ENCODE data around the gene ANXA7. TPM values are rescaled to one million over a fixed set of nuclear protein-coding genes. Genes with fewer than 3 reads are reported as not detected.

ANXA7 gene
- total RNA-seq, 2 donors from 2014 or later, result 22.7 to 46.2 TPM

Small RNA genes lying within 50 kb of the gene (small RNA-seq; reads per million reads assigned to genes)
- gene RF00019, result not detected

Other genes starting within 250 kb of the ANXA7 start
- gene ECD, start 246.1 kb downstream of the ANXA7 start, total RNA-seq, result 10 to 100 TPM; 14.8 to 19.8 TPM
- gene FAM149B1, start 245.9 kb downstream of the ANXA7 start, total RNA-seq, result 10 to 100 TPM in 1 of 2 donors, 1 to 10 TPM in 1; 4.9 to 17.1 TPM
- 1 to 10 TPM; 5.9 to 9.6 TPM for gene DNAJC9, start 166.8 kb downstream of the ANXA7 start, total RNA-seq
- gene MRPS16, start 161.4 kb downstream of the ANXA7 start, total RNA-seq, result 10 to 100 TPM; 18.7 to 24.7 TPM
- 10 to 100 TPM in 1 of 2 donors, 1 to 10 TPM in 1; 8.8 to 11.5 TPM for gene CFAP70, start 55.2 kb downstream of the ANXA7 start, total RNA-seq
- gene MSS51, start 19.5 kb upstream of the ANXA7 start, total RNA-seq, result 1 to 10 TPM; 2.3 to 3.9 TPM
- 10 to 100 TPM; 20.4 to 27.5 TPM for gene PPP3CB, start 82.0 kb upstream of the ANXA7 start, total RNA-seq
- 10 to 100 TPM; 20.4 to 25.4 TPM for gene USP54, start 177.3 kb upstream of the ANXA7 start, total RNA-seq
- gene MYOZ1, start 227.4 kb upstream of the ANXA7 start, total RNA-seq, result not detected
- gene SYNPO2L, start 242.0 kb upstream of the ANXA7 start, total RNA-seq, result not detected